Nucleus accumbens (tissue), 56 donors: ENCODE results near the gene SSR4.
A peak's percentile ranks its signal among the peaks of the same experiment; 100 is the strongest.
"Not testable (repeated sequence)": the region's sequence is repeated elsewhere in the genome, so short reads cannot be mapped to it uniquely, and the experiment has no call there.

Source experiments
- DNase-seq, 56 donors: peaks; one replicate each; lab custom pipeline; 2025; lab: John Stamatoyannopoulos, UW

SSR4 gene

GRCh38 chrX:153802513-153803045 is 8.1 kb downstream of the SSR4 start:
- DNase-seq, result no peak

GRCh38 chrX:153803211-153804099 is 9.0 kb downstream of the SSR4 start:
- DNase-seq, result no peak

GRCh38 chrX:153804100-153804595 is 9.7 kb downstream of the SSR4 start:
- DNase-seq, result no peak

GRCh38 chrX:153804621-153805020 is 10.2 kb downstream of the SSR4 start:
- DNase-seq, result no peak

- DNase-seq, result no peak
Measured at GRCh38 chrX:153805436-153805835, 11.0 kb downstream of the SSR4 start.

GRCh38 chrX:153806999-153807575 is 12.6 kb downstream of the SSR4 start:
- DNase-seq, result no peak

GRCh38 chrX:153807976-153808375 is 13.5 kb downstream of the SSR4 start:
- no peak for DNase-seq

GRCh38 chrX:153812220-153812619 is 17.8 kb downstream of the SSR4 start:
- peak in 25 of 56 donors; percentile 2 to 69 (median 23) for DNase-seq

- DNase-seq, result no peak
Measured at GRCh38 chrX:153813161-153813560, 18.7 kb downstream of the SSR4 start.

- DNase-seq, result no peak
Measured at GRCh38 chrX:153814591-153815315, 20.3 kb downstream of the SSR4 start.

- DNase-seq, result no peak
Measured at GRCh38 chrX:153816831-153817690, 22.6 kb downstream of the SSR4 start.

- not testable (repeated sequence) for DNase-seq
Measured at GRCh38 chrX:153818064-153818463, 23.6 kb downstream of the SSR4 start.

- peak in 6 of 56 donors; percentile 9 to 46 (median 19) for DNase-seq
Measured at GRCh38 chrX:153818571-153819383, 24.3 kb downstream of the SSR4 start.

- DNase-seq, result peak in 2 of 56 donors; percentile 14 to 15
Measured at GRCh38 chrX:153819384-153820040, 25.0 kb downstream of the SSR4 start.

GRCh38 chrX:153820601-153821000 is 26.1 kb downstream of the SSR4 start:
- no peak for DNase-seq

GRCh38 chrX:153821066-153821465 is 26.6 kb downstream of the SSR4 start:
- DNase-seq, result no peak

GRCh38 chrX:153824348-153824747 is 29.9 kb downstream of the SSR4 start:
- DNase-seq, result no peak

- no peak for DNase-seq
Measured at GRCh38 chrX:153825042-153825441, 30.6 kb downstream of the SSR4 start.
